GM21367 (cell line): ENCODE measurements around the gene ATXN7L3.

Source experiments
- ATAC-seq: cut with Tn5 transposase; IDR thresholded peaks from one replicate; pipeline ENCODE4 v1.9.1; 2021; ENCODE audit not compliant: unreplicated experiment

Gene ATXN7L3

GRCh38 chr17:44218344-44219107, 18.8 kb upstream of the ATXN7L3 start:
- peak; percentile 21 for ATAC-seq

GRCh38 chr17:44217738-44218343, 18.2 kb upstream of the ATXN7L3 start:
- no peak for ATAC-seq

DNA sequence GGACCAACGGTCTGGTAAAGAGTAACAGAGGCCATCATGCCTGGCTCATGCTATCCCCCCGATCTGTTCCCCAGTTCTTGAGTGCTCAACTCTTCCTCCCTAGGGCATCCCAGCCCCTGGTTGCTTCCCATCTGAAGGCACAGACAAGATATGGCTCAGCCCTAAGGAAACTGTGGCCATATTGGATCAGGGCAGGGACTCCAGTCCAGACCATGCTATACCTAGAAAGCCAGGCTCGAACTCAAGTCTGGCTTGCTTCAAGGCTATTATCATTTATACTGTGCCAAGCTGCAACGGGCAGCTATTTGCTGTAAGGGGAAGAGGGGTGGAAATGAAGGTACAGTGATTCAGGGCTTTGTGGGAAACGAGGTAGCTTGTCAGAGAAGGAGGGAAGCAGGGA, 17.0 kb upstream of the ATXN7L3 start:
- no peak for ATAC-seq

DNA sequence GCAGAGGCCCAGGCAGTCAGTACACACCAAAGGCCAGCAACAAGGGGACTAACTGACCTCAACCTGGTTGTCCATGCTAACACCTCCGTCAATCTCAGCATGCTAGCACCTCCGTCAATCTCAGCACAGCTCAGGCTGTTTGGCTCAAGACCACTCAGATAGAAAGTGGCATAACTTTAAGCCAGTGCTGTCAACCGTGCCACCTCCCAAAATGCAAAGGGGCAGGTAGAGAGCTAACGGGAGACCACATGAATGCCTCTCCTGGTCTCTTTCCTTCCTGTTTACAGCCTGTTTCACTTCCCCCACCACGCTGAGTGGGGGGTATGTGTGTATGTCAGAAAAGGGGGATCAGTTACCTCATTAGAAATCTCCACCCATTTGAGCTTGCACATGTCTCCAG, 16.5 kb upstream of the ATXN7L3 start:
- ATAC-seq, result no peak

- no peak for ATAC-seq
Measured at GRCh38 chr17:44214896-44215295, 15.2 kb upstream of the ATXN7L3 start.

- no peak for ATAC-seq
Measured at GRCh38 chr17:44214230-44214494, 14.5 kb upstream of the ATXN7L3 start.

DNA sequence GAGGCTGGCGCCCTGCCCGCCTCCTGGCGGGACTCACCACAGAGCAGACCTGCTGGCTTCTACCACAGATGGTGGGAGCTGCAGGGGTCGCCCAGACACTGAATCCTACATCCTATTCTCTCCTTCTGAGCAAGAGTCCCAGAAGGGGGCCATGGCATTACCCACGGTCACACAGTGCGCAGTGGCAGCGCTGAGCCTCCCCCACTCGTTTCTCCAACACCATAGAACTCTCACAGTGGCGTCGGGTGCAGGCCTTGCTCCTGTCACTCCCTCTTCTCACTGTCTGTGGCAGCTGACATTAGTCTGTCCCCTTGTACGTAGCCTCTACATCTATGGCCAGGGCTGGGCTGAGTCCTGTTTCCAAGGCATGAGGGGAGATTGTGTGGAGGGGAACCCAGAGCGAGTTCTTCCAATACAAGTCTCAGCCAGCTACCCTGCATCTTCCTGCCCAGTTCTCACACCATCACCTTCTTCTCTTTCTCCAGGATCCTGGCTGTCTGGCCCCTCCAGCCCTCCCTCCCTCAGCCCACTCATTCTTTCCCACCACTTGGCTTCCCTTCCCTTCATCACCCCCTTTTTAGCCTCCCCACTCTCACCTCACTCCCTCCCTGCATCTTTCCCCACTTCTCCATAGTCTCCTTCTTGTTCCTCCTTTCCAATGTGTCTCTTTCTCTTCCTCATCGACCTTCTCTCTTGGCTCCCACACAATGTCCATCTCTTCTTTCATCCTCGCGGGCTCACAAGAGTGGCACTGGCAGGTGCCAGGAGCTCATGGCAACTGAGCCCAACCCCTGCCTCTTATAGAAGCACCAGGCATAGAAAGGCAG, 13.9 kb upstream of the ATXN7L3 start:
- no peak for ATAC-seq

DNA sequence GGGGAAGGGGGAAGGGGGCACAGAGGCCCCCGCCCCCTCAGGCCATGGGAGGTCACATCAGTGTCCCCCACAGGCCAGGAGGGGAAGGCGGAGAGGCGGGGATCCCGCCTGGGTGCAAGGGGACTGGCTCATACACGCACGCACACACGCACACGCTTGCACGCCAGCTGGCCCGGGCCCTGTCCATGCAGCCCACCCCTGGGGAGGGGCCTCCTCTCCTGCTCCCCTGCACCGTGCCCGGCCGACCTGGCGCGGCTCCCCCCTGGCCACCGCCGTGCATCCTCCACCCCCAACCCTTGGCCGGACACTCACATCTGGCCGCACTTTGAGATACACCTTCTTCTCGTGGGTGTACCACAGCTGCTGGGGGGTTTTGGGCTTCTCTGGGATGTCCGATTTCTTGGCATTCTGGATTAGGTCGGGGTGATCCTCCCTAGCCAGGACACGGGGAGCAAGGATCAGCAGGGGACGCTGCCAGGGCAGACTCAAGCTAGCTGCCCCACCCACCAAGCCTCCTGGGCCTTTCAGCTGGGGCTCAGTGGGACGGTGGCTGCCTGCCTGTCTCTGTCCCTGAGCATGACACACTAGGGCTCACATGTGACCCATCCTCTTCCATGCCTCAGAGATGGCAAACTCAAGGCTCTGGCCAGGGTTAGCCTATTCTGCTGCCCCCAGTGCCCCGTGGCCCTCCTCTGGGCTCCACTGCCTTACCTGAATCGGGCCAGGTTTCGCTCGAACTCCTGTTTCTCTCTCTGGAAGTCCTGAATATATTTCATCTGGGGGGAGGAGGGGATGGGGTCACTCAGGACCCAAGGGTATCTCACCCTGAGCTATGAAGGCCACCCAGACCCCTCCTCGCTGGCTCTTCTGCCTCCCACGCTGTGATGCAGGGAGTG, 13.1 kb upstream of the ATXN7L3 start:
- no peak for ATAC-seq

GRCh38 chr17:44211281-44212265, 11.9 kb upstream of the ATXN7L3 start:
- no peak for ATAC-seq

- ATAC-seq, result peak; percentile 53
Measured at GRCh38 chr17:44210342-44211192, 10.9 kb upstream of the ATXN7L3 start.

GRCh38 chr17:44209786-44210341, 10.2 kb upstream of the ATXN7L3 start:
- no peak for ATAC-seq

DNA sequence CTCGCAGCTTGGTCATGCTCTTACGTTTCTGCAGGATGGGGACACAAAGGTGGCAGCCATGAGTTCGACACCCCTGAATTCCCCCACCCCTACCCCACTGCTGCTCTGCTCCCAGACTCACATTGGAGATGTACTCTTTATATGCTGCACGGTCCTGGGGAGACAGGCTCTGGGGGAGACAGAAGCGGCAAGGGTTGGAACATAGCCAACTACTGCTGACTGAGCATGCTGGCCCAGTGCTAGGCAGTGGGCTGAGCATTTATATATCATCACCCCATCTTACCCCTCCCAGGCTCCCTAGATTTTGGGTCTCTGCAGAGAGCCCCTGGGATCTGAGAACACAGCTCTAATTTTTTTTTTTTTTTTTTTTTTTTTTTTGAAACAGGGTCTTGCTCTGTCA, 8.1 kb upstream of the ATXN7L3 start:
- no peak for ATAC-seq

DNA sequence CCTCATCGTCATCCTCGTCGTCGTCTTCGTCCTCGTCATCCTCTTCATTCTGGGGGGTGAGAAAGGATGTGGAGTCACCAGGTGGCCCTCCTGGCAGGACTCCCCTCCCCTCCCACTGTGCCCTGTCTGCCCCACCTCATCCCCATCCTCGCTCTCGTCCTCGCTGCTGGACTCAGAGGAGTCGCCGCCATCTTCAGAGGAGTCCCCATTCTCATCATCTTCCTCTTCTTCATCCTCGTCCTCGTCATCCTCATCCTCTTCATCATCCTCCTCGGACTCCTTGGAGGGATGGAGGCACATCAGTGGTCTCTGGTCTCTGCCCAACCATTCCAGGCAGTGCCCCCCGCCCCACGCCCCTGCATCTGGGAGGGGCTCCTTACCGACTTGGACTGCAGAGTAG, 7.6 kb upstream of the ATXN7L3 start:
- ATAC-seq, result no peak

GRCh38 chr17:44206825-44207155, 7.1 kb upstream of the ATXN7L3 start:
- no peak for ATAC-seq

DNA sequence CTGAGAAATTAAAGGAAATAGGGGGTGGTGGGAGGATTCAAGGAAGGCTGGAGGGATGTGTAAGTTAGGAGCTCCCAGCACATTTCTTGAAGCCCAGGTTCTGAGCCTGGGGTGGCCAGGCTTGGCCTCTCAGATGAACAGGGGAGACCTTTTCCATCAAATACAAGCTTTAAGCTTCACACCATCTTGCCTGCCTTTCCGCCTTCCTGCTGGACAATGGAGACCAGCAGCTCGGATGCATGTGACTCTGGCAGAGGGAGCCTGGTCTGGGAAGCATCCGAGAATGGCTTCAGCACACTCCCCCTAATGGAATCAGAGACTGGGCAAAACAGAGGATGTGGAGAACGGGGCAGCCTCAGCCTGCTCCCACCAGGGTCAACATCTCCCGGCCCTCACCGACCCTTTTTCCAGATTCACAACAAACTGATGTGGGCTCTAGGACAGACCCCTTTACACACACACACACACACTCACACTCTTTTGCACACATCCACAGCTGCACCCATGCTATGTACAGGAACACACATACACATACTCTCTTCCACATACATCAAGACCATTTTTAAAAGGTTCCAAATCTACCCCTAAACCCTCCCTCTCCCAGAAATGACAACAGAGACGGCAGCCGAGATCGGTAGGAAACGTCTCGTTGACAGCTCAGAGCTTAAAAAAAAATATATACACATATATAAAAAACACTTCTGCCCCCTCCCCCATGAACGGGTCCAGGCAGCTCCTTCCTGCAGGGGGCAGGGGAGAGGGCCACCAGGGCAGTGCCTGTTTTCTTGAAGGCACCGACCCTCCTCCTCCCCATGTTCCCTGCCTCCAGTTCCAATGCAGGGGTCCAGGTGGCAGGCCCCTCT, 6.5 kb upstream of the ATXN7L3 start:
- ATAC-seq, result no peak

DNA sequence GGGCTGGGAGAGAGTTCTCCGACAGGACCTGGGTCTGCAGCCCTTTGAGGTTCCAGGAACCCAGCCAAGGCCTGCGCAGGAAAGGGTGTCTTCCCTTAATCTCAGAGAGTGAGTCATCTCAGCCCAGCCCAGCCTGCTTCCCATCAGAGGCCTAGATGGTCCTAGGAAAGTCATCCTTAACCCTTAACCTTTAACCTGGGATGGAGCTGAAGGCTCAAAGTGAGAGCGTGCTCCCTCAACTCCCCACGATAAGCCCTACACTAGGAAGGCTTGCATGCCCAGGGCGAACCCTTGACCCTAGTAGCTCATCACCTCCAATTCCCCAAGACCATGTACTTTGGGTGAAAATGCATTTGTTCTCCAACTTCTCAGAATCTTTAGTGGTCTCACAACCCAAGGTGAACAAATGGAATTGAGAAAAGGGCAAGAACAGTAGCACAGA, 4.8 kb upstream of the ATXN7L3 start:
- no peak for ATAC-seq

DNA sequence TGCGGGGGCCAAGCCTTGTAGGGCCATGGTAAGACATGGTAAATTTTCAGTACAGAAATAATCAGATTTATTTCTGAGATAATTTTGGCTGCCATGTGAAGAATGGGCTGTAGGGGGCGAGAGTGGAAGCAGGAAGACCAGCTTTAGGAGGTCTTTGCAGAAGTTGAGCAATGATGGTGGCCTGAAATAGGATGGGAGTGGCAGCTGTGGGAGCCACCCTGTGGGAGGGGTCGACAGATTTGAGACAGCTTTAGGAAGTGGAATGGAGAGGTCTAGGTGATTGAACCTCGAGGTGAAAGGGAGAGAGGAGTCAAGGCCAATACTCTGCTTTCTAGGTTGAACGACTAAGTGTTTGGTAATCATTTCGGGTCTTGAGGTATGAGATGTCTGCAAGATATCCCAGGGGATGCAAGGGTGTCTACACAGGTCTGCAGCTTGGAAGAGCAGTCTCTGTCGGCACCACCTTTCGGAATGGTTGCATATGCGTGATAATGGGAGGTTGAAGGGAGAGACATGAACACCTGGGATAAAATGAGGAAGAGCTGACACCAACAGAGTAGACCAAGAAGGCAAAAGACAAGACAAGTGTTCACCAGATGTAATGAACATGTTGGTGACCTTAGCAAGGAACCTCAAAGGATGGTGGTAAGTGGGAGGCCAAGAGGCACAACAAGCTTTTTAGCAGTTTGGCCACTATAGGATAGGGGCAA, 4.2 kb upstream of the ATXN7L3 start:
- no peak for ATAC-seq
